CD4-positive, alpha-beta T cell treated with Interleukin-2 at 100 ng/mL for 4 hours (primary cell): Measurements from ENCODE around the gene C3orf80.
"Not testable (repeated sequence)": the region's sequence is repeated elsewhere in the genome, so short reads cannot be mapped to it uniquely, and the experiment has no call there.

ENCODE experiments used
- DNase-seq: peaks from one replicate; pipeline ENCODE4 v3.0.0-alpha.2; 2020; ENCODE audit warnings: low spot score

Gene C3orf80

GRCh38 chr3:160225176-160226025 lies at the start of gene C3orf80:
Gene C3orf80, plus strand, starts transcription at chr3:160225422. Its CDS starts 214 bp downstream, at chr3:160225636.
- DNase-seq = peak; percentile 22

DNA sequence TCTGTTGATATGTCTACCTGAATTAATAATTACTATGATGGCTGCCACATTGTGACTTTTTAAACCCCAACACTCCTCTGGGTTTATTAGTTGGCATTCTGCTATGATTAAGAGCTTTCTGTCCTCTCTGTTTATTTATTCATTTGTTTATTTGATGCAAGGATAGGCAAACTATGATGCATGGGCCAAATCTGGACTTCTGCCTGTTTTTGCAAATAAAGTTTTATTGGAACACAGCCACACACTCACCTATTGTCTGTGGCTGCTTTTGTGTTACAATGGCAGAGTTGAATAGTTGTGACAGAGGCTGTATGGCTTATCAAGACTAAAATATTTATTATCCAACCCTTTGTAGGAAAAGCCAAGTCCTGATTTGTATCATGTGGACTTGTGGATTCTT lies 48.3 kb upstream of the C3orf80 start:
- no peak for DNase-seq

GRCh38 chr3:160178661-160179060 lies 46.6 kb upstream of the C3orf80 start:
- DNase-seq = not testable (repeated sequence)

GRCh38 chr3:160179403-160179802 lies 45.8 kb upstream of the C3orf80 start:
- DNase-seq = not testable (repeated sequence)

GRCh38 chr3:160179906-160180305 lies 45.3 kb upstream of the C3orf80 start:
- DNase-seq = no peak

DNA sequence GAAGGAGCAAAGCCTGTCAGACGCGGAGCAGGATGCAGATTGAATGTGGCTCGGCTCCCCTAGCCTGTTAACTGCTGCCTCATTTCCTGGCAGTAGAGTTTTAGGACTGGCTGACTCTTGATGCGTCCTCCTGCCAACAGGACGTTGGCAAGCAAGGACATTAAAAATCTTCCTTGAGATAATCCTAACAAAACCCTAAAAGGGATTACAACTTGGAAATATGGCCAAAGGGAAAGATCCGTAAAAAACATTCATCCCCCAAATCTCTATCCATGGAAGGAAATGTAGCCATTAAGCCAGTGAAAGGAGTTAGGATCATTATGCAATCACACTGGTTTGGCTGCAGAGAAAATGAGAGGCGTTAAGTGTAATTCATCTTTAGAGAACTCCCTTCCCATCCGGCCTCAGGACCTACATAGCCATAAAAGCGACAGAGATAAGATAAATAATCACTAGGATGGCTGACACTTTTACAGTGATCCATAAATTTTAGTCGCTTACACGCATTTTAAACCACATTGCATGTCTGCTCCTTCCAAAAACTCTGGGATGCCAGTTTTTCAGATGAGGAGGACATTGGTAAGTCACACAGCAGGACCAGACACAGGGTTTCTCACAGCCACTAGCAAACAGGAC lies 44.5 kb upstream of the C3orf80 start:
- no peak for DNase-seq

- DNase-seq = no peak
Measured at GRCh38 chr3:160183345-160184076, 41.7 kb upstream of the C3orf80 start.

DNA sequence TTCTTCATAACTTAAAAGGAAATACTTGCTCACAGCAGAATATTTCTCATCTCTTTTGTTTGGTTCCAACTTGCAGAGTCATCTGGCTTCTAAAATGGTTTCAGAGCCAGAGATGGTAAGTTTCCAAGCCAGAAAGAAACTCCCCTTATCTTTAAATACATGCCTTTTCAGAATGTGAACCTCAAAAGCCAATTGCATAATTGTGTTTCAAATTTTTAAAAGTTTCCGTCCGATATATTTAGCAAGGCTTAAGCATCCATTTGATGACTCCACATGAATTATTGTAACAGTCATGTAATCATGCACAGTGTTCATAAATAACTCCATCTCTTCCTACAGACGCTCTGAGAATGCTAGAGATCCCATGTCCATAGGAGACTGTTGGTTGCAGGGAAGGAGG lies 40.6 kb upstream of the C3orf80 start:
- DNase-seq = no peak

DNA sequence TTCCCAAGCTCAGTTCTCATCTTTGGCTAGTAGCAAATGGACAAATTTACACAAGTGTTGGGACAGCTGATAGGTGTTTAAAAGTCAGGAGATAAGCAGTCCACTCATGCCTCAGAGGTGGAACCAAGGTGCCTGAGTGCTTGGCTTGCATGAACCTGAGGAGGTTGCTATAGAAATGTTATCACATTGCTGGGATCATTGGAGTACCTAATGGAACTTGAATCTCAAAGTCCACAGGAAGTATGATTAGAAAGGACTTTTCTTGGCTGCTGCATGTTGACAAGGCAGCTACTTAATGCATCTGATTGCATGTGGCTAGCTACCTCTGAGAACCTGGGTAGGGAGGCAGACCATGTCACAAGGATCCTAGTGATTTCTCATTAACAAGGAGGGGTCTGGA lies 39.5 kb upstream of the C3orf80 start:
- no peak for DNase-seq

GRCh38 chr3:160187288-160187687 lies 37.9 kb upstream of the C3orf80 start:
- DNase-seq = no peak

DNA sequence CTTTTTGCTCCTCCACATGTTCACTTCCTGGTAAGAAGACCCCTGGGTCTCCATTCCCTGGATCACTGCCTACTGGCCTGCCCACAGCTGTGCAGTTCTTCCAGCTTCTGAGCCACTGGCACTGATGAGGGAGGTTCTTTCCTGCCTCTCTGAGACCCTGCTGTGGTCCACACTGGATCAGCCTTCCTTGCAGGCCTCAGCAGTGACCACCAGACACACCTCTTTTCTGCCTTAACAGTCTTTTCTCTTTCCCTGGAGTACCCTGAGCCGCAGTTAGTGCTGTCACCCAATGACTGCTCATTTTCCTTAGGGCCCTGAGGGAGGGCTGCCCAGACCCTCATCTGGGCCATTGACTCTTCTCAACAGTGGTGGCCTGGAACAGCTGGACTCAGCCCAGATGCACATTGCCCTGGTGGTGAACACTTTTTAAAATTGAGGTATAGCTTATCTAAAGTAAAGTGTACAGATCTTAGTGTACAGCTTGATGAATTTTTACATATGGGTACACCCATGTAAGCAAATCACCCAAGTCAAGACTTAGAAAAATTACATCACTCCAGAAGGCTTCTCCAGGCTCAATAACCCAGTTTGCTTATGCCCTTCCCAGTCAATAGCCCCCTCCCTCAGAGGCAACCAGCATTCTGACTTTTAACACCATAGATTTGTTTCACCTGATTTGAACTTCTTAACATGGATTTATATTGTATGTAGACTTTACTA lies 32.8 kb upstream of the C3orf80 start:
- no peak for DNase-seq

GRCh38 chr3:160193644-160194192 lies 31.5 kb upstream of the C3orf80 start:
- DNase-seq = no peak

- no peak for DNase-seq
Measured at GRCh38 chr3:160194438-160194837, 30.8 kb upstream of the C3orf80 start.

GRCh38 chr3:160195106-160195505 lies 30.1 kb upstream of the C3orf80 start:
- DNase-seq = no peak

- no peak for DNase-seq
Measured at GRCh38 chr3:160196511-160197104, 28.6 kb upstream of the C3orf80 start.

GRCh38 chr3:160199108-160199507 lies 26.1 kb upstream of the C3orf80 start:
- DNase-seq = no peak

DNA sequence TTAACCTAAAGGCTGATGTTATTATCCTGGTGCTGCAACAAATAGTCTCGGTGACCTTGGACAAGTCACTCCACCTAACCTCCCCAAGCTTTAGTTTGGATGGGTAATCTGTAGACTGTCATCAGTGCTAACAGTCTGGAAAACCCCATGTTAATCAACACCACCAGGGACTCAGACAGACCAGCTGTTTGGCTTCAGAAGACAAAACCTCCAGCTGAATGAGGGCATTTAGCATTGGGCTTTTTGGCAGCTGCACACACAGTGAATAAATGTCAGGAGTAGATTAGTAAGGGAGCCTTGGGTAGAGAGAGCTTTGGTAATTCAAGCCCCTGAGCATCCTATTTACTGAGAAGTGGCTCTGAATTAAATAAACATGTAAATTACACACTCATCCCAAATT lies 24.9 kb upstream of the C3orf80 start:
- no peak for DNase-seq

DNA sequence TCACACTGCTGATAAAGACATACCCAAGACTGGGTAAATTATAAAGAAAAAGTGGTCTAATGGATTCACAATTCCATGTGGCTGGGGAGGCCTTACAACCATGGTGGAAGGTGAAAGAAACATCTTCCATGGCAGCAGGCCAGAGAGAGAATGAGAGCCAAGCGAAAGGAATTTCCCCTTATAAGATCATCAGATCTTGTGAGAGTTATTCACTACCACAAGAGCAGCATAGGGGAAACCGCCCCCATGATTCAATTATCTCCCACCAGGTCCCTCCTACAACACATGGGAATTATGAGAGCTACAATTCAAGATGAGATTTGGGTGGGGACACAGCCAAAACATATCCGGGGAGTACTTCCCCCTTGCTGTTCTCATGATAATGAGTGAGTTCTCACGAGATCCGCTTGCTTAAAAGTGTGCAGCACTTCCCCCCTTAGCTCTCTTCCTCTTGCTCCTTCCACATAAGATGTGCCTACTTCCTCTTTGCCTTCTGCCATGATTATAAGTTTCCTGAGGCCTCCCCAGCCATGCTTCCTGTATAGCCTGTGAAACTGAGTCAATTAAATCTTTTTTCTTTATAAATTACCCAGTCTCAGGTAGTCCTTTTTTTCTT lies 20.7 kb upstream of the C3orf80 start:
- not testable (repeated sequence) for DNase-seq

DNA sequence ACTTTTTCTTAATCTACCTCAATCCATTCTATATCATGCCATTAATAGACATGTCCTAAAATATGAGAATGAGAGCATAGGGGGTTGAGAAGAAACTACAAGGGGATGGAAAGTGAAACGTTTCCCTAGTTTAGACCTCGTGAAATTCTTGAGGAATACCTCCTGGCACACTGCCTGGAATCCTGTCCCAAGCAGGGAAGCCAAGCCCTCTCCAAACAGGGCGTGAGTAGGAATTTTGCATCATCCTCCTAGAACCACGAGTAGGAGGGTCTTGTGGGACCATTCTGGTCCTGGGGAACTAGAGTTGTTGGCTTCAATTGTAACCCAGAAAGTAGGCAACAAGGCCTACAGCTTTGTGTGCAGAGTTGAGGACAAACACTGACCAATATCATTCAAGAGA lies 19.6 kb upstream of the C3orf80 start:
- DNase-seq = no peak

DNA sequence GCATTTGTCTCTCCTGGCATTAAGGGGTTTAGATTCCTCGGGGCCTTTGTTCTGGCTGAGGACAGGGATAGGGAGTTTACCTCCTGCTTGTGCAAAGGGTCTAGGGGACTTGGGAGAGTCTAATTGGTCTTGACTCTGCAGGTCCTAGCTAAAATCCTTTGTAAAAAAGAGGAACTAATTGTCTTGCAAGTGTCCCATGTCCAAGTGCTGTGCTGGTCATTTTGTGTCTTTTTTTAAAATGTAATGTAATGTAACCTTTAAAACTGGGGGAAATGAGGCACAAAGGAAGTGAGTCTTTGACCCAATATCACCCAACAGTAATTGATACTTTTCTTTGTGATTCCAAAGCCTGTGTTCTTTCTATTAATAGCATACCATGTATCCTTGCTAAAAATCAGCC lies 14.9 kb upstream of the C3orf80 start:
- no peak for DNase-seq

- DNase-seq = no peak
Measured at GRCh38 chr3:160210799-160211221, 14.4 kb upstream of the C3orf80 start.
